RPMI7951 (cell line): ENCODE results near the gene BCAP31. TPM values are rescaled to one million over a fixed set of nuclear protein-coding genes. Genes with fewer than 3 reads are reported as not detected.
A peak's percentile ranks its signal among the peaks of the same experiment; 100 is the strongest.
"Not testable (repeated sequence)": the region's sequence is repeated elsewhere in the genome, so short reads cannot be mapped to it uniquely, and the experiment has no call there.

ENCODE experiments used
- DNase-seq: peaks from one replicate; pipeline ENCODE4 v3.0.0-alpha.2; 2012; ENCODE audit warnings: low read depth
- total RNA-seq: library from RNA; depleted of rRNA; stranded (reverse); fragments of >200 nt; shearing (Covaris generic); gene quantifications from 2 replicates; pipeline ENCODE4 v1.2.3, GENCODE V29; 2014

The BCAP31 gene
- total RNA-seq, 1 experiment from 2014 or later: 128 TPM

- no peak for DNase-seq
Observed at GRCh38 chrX:153736071-153736820, 12.1 kb upstream of the BCAP31 start.

GRCh38 chrX:153735274-153735673, 11.1 kb upstream of the BCAP31 start:
- DNase-seq: peak; percentile 38

GRCh38 chrX:153734871-153735270, 10.7 kb upstream of the BCAP31 start:
- DNase-seq: no peak

- DNase-seq: no peak
Observed at GRCh38 chrX:153733651-153734240, 9.6 kb upstream of the BCAP31 start.

GRCh38 chrX:153732401-153732800, 8.2 kb upstream of the BCAP31 start:
- DNase-seq: peak; percentile 80

GRCh38 chrX:153731845-153732215, 7.6 kb upstream of the BCAP31 start:
- DNase-seq: no peak

- peak; percentile 38 for DNase-seq
Observed at GRCh38 chrX:153731117-153731844, 7.1 kb upstream of the BCAP31 start.

GRCh38 chrX:153730115-153730514, 5.9 kb upstream of the BCAP31 start:
- DNase-seq: not testable (repeated sequence)

GRCh38 chrX:153728951-153729631, 4.9 kb upstream of the BCAP31 start:
- no peak for DNase-seq

GRCh38 chrX:153728095-153728494, 3.9 kb upstream of the BCAP31 start:
- DNase-seq: no peak

GRCh38 chrX:153727123-153727931, 3.1 kb upstream of the BCAP31 start:
- no peak for DNase-seq

- DNase-seq: peak; percentile 80
Observed at GRCh38 chrX:153726286-153727122, 2.3 kb upstream of the BCAP31 start.

GRCh38 chrX:153725832-153726285, 1.7 kb upstream of the BCAP31 start:
- DNase-seq: no peak

- DNase-seq: no peak
Observed at GRCh38 chrX:153725039-153725831, 1.0 kb upstream of the BCAP31 start.

- DNase-seq: peak; percentile 32
Observed at GRCh38 chrX:153723351-153724251, 586 bp downstream of the BCAP31 start.

- no peak for DNase-seq
Observed at GRCh38 chrX:153722704-153723350, 1.4 kb downstream of the BCAP31 start.

- DNase-seq: no peak
Observed at GRCh38 chrX:153719701-153720100, 4.5 kb downstream of the BCAP31 start.

- no peak for DNase-seq
Observed at GRCh38 chrX:153719238-153719637, 4.9 kb downstream of the BCAP31 start.
